HG02885 (cell line): ENCODE measurements around the gene IRGQ.
"Not testable (repeated sequence)": the region's sequence is repeated elsewhere in the genome, so short reads cannot be mapped to it uniquely, and the experiment has no call there.

Experiments
- ATAC-seq: cut with Tn5 transposase; IDR thresholded peaks from one replicate; pipeline ENCODE4 v1.9.1; 2021; ENCODE audit warnings: mild to moderate bottlenecking; ENCODE audit not compliant: unreplicated experiment, poor library complexity

Gene IRGQ

GRCh38 chr19:43625918-43626579 is 30.1 kb upstream of the IRGQ start:
- ATAC-seq, result no peak

- ATAC-seq, result no peak
Observed at GRCh38 chr19:43624933-43625332, 29.0 kb upstream of the IRGQ start.

GRCh38 chr19:43623889-43624670 is 28.1 kb upstream of the IRGQ start:
- no peak for ATAC-seq

DNA sequence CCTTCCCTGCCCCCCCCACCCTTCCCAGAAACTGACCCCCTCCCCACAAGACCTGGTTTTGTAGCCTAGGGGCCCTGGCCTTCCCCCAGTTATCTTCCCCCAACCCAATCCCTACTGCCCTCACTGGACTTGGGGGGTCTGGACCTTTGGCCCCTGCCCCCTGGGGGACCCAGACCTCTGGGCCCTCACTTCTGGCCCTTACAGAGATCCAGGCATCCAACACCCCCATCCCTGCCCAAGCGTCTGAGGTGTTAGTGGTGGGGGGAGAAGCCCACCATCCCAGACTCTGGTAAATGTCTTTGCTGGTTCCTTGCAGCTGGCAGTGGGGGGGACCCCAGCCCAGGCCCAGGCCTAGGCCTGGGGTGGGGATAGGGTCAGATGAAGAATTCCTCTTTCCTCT is 27.0 kb upstream of the IRGQ start:
- no peak for ATAC-seq

- ATAC-seq, result no peak
Observed at GRCh38 chr19:43622070-43622469, 26.1 kb upstream of the IRGQ start.

DNA sequence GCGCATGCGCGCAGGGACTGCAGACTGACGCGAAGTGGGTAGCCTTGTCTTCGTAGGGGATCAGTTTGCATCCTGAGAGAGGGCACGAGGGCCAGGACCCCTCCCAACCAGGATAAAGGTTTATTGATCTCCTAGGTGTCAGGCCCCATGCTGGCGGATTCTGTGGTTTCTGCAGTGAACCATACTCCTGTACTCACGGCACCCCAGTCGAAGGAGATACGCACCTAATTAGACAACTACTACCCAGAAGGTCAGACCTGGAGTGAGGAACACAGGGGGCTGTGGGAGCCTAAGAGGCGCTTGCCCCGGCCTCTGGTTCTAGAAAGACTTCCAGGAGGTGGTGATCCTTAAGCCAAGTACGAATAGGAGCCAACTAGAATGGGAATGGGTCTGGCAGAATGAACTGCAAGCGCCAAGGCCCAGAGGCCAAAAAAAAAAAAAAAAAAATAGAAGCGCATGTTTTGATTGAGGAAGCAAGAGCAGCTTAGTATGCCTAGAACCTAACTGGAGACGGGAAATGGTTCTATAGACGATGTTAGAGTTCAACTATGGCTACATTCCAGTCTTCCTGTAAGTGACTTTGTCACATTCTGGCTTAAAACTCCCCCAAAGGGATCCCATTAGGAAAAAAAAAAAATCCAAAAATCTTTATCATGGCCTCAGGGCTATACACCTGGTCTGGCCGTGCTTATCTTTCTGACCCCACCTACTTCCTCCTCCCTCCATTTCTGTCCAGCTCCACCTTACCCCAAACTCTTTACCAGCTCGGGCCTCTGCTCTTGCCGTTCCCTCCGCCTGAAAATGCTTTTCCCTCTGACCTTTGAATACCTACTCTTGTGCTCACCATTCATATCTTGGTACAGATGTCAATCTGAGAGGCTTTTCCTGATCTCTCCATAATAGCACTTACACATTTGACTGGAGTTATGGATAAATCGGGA is 24.4 kb upstream of the IRGQ start:
- ATAC-seq, result no peak

DNA sequence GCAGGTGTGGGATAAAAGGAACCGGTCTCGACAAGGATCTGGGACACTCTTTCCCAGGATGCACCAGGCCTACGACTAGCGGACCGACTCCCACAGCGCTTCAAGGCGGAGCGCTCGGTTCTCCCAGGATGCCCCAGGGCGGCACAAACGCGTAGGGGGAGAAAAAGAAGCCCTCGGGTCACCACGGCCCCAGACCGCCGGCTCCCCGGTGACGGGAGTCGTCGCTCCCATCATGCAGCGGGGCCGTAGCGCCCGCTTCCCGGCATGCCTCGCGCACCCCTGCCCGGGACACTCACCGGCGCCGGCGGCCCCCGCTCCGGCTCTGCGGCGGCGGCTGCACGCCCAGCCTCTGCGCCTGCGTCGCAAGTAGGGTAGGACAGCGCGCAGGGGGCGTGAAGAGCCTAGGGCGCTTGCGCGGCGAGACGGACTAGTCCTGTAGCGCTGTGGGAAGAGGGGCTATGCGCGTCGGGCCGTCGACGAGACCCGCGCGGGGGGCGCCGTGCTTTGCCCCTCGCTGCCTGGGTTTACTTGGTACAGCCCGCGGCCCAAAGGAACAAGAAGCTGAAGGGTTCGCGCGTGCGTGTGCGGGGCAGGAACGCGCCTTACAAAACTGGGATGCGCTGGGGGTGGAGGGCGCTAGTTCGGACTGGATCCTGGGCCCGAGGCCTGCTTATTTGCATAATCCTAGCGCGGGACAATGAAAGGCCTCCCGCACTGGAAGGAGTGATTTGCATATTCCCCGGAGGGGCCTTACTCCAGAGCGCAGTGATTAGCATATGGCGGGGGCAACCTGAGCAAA is 23.5 kb upstream of the IRGQ start, which contains the start of gene ZNF428:
TSS of gene ZNF428 (minus strand) at position 368 of the 799 bp plus-strand sequence. CDS start 5,325 bp downstream, outside the sequence.
- ATAC-seq, result peak; percentile 82

- ATAC-seq, result peak; percentile 39
Observed at GRCh38 chr19:43618921-43619261, 23.0 kb upstream of the IRGQ start.

DNA sequence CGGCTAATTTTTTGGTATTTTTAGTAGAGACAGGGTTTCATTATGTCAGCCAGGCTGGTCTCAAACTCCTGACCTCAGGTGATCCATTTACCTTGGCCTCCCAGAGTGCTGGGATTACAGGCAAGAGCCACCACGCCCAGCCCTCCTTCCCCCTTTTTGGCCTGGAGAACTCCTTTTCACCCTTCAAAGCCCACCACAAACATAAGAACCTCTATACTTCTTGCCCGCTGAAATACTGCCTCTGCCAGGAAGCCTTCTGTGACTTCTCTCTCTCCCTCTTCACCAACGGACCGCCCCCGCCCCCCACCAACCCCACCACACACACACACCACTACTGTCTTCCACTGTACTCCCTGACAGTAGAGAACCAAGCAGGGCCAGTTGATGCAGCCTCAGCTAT is 21.0 kb upstream of the IRGQ start:
- ATAC-seq, result no peak

DNA sequence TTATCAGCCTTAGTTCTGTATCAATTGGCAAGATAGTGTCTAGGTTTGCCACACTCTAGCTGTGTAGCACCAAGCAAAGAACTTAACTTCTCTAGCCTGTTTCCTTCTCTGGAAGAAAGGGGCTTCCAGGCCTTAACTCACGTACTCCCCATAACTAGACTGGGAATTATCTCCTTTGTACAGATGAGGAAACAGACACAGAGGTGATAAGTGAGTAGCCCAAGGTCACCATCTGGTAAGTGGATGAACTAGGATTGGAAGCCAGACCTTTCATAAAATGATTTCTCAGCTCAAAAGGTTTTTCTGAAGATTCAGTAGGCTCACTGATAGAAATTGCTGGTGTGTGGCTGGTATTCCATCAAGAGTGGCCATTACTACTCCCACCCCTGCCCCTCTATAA is 20.4 kb upstream of the IRGQ start:
- no peak for ATAC-seq

DNA sequence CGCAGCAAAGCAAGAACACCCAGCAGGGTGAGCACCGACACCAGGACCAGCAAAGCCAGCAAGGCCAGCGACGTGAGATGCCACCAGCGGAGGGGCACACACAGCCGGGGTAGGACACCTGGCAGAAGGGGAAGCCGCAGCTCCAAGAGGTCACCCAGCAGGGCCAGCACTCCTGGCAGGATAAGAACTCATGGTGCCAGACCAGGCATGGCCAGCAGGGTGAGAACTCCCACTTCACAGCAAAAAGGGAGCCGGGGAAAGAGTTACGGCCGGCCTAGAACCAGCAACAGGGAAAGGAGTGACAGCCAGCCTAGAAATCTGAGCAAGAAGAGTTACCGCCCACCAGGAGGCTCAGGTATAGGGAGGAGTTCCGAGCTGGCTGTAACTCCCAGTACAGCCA is 16.4 kb upstream of the IRGQ start:
- ATAC-seq, result no peak

DNA sequence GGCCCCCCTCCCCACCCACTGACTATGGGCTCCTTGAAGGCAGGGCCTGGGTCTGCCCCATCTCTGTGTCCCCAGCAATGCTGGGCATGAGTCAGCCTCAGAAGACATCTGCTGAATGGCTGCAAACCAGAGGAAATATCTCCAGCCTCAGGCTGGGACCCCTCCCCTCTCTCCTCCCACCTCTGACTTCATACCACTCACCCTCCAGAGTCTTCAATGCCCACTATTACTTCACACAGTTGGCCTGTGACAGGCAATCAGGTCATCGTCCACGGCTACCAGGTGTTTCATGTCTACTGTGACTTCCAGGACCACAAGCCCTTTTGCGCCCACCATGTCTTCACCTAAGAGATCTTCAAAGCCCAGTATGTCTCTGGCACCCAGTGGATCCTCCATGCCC is 15.9 kb upstream of the IRGQ start, which contains the start of gene SRRM5:
TSS of gene SRRM5 (plus strand) at position 301 of the 400 bp plus-strand sequence. CDS start at position 335, 34 bp downstream.
- ATAC-seq, result no peak

GRCh38 chr19:43610493-43610892 is 14.6 kb upstream of the IRGQ start:
- ATAC-seq, result no peak

DNA sequence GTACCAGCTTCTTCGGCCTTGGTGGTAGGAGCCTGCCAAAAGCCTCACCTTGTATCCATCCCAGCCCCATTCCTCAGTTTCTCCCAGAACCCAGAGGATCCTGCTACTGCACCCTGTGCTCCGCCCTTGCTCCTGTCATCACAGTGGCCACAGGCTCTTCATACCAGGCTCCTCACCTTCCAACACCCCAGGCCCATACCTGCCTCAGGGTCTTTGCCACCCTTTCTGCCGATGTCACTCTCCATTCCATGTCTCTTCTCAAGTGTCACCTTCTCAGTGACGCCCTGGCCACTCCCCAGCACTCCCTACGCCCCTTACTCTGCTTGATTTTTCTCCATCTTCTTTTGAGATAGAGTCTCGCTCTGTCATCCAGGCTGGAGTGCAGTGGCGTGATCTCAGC is 13.9 kb upstream of the IRGQ start:
- no peak for ATAC-seq

DNA sequence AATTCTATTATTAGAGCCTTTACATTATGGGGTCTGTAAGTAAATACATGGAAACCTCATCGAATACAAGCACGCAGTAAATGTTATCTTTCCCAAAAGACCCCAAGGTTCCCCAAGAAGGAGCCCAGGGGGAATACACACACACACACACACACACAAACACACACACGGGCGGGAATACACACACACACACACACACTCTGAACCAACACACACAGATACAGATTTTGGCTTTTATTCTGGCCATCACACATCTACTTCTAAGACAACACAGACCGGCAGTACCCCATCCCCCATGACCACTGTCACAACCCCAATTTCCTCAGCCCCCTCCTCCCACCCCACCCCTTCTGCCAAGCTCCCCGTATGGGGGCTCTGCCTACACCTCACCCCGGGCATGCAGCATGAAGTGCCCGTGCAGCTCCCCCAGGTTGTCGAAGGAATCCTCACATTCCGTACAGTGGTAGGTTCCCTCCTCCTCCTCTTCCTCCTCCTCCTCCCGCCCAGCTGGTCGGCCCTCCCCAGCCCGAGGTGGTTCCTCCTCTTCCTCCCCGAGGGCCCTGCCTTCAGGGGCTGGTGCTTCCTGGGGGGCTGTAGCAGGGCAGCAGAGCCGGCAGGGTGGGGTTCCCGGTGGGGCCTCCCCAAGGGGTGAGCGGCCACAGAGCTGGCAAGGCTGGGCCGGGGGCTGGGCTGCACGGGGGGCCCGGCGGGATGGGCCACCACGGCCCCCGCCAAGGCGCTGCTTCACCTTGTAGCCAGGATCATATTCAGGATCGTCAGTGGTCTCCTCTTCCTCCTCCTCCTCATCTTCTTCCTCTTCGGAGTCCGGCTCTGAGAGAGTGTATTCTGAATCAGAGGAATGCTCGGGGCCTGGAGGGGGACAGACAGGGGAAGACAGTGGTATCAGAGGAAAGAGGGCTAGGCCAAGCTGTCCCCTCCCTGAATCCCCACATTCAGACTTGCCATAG is 11.6 kb upstream of the IRGQ start:
- no peak for ATAC-seq

GRCh38 chr19:43606569-43607229 is 10.8 kb upstream of the IRGQ start:
- no peak for ATAC-seq

DNA sequence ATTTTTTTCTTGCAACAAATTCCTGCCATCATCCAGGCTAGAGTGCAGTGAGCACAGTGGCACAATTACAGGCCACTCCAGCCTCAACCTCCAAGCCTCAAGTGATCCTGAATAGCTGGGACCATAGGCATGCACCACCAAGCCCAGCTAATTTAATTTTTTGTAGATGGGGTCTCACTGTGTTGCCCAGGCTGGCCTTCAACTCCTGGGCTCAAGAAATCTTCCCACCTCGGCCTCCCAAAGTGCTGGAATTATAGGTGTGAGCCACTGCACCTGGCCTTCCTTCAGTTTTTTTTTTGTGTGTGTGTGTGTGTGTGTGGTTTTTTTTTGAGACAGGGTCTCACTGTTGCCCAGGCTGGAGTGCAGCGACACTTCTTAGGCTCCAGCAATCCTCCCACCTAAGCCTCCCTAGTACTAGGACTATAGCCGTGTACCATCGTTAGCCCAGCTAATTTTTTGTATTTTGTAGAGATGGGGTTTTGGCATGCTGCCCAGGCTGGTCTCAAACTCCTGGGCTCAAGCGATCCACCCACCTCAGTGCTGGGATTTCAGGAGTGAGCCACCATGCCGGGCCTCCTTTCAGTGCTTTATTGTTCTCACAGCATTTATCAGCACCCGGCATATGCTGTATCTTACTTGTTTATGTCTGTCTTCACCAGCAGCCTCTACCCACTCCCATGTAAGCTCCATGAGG is 10.1 kb upstream of the IRGQ start:
- no peak for ATAC-seq

GRCh38 chr19:43600326-43600725 is 4.4 kb upstream of the IRGQ start:
- not testable (repeated sequence) for ATAC-seq
